Measurements from ENCODE around the gene PER3.

DNA sequence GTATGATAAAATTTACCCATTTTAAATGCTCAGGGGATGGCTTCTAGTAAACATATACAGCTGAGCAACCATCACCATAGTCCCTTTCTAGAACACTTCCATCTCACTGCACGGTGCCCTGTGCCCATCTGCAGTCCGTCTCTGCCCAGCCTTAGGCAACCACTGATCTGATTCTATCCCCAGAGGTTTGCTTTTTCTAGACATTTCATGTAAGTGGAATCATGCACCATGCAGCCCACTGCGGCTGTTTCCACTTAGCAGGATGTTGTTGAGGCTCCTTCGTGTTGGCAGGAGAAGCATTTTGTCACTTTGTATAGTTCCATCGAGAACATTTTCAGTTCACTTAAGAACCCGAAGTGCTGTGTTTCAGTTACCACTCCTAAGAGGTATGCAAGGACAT is 40.7 kb upstream of the PER3 start:
- TF ChIP-seq RFX5 (IDR thresholded peaks at IDR 0.05; ENCODE audit: low read depth, low read length) (no peak), NR2C2 (IDR thresholded peaks at IDR 0.05; ENCODE audit: borderline replicate concordance, control insufficient read depth, insufficient read length, low read depth) (no peak), YY1 (IDR thresholded peaks at IDR 0.05; ENCODE audit: low read depth, low read length) (no peak), EP300 (IDR thresholded peaks at IDR 0.05; ENCODE audit: borderline replicate concordance in 1 of 2, control insufficient read depth in 1 of 2, low read depth in 2 of 2, low read length in 2 of 2) (no peak)
